GM19397 (cell line): ENCODE results near the gene IL11.
"Not testable (repeated sequence)": the region's sequence is repeated elsewhere in the genome, so short reads cannot be mapped to it uniquely, and the experiment has no call there.

Source experiments
- ATAC-seq: cut with Tn5 transposase; IDR thresholded peaks from one replicate; pipeline ENCODE4 v1.9.1; 2021; ENCODE audit warnings: mild to moderate bottlenecking, moderate library complexity; ENCODE audit not compliant: unreplicated experiment

IL11 gene

GRCh38 chr19:55370305-55370988 lies at the start of gene IL11:
IL11 (minus strand) TSS chr19:55370463; CDS start chr19:55370310, 153 bp downstream.
- no peak for ATAC-seq

- ATAC-seq = no peak
These were observed 49.5 kb upstream of the IL11 start for GRCh38 chr19:55419624-55420236.

DNA sequence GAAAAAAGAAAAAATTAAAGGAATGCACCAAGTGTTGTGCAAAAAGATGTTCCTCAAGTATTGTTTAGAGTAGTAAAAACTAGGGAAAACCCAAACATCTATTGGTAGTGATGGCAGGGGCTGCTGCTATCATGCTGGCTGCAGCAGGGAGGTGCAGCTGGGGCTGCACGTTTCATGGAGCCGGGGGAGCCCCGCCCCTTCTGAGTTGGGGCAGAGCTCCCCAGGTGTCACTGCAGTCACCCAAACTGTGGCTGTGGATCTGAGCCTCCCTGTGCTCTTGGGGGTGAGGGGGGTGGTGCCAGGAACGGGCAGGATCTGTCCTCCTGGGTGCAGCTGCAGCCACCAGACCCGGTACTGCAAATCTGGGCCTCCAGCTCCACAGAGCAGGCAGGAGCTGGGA lies 48.8 kb upstream of the IL11 start:
- no peak for ATAC-seq

- ATAC-seq = no peak
These were observed 47.9 kb upstream of the IL11 start for GRCh38 chr19:55418185-55418584.

GRCh38 chr19:55410168-55410567 lies 39.9 kb upstream of the IL11 start:
- ATAC-seq = no peak

- ATAC-seq = not testable (repeated sequence)
These were observed 38.9 kb upstream of the IL11 start for GRCh38 chr19:55409179-55409578.

- ATAC-seq = no peak
These were observed 38.2 kb upstream of the IL11 start for GRCh38 chr19:55408533-55408872.

GRCh38 chr19:55407800-55408532 lies 37.7 kb upstream of the IL11 start:
- ATAC-seq = peak; percentile 83

DNA sequence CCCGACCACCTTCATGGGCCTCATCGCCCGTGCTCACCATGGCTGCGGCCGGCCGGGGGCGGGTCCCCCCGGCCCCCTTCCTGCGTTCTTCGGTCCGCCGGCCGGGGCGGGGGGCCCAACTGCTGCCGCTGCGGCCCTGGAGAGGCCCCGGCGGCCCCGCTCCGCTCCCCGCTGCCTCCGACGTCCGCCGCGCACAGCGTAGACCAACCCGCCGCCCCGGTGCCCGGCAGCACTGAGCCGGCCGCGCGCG lies 37.2 kb upstream of the IL11 start, which contains the start of gene UBE2S:
UBE2S (minus strand) TSS at position 239 of the 250 bp plus-strand sequence; CDS start at position 40, 199 bp downstream.
- peak; percentile 27 for ATAC-seq

DNA sequence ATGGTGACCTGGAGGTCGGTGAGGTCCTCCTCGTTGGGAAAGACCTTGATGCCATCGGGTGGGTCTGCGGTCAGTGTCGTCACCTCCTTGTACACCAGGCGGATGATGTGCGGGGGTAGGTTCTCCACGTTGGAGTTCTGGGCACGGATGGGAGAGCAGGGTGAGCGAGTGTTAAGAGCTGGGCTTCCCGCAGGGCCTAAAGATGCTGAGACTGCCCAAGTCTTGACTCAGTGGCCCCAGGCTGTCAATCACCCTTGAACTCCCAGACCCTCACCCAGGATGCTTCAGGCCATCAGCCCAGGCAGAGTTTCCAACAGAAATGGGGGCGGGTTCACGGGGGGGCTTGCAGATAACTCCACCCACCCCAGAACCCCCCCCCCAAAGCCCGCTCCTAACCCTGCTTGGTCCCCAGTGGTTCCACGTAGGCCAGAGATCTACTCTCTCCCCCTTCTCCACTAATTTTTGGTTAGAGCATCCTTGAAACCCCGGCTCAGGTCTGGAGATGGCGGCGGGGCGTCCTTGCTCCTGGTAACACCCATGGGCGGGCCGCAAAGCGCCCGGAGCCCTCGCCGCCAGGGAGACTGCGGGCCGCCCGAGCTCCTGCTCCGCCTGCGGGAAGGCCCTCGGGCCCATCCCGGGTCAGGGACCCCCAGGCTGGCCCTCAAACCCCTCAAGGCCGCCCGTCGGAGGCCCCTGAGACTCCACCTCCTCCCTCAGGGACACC lies 36.7 kb upstream of the IL11 start:
- ATAC-seq = no peak

DNA sequence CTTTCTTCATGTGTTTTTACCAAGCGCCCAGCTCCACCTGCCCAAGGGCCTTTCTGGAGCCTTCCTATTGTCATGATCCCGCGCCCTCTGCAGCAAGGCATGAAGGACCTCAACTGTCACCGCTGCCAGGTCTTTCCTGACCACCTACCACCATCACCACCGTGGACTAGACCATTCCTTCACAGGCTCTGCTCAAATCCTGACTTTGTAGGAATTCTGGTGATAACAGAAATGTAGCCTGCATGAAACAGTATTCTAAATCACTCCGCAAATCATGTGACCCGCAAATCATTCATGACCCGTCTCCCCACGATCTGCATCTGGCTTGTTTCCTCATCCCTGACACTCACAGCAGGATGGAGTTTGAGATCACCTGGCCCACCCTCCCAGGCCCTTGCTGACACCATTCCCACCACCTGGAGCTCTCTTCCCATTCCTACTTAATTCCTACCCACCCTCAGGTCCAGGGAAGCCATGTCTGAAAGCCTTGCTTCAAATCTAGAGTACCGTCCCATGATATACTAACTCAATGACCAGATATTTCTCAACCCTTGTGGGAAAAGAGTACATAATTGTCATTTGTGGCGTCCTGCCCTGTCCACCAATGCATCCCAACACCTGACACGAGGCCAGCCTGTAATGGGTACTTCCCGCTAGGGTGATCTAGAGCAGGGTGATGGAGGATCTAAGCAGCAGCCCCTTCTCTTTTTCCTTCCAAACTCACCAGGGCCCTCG lies 36.0 kb upstream of the IL11 start:
- ATAC-seq = no peak

- ATAC-seq = no peak
These were observed 35.4 kb upstream of the IL11 start for GRCh38 chr19:55405638-55406037.

DNA sequence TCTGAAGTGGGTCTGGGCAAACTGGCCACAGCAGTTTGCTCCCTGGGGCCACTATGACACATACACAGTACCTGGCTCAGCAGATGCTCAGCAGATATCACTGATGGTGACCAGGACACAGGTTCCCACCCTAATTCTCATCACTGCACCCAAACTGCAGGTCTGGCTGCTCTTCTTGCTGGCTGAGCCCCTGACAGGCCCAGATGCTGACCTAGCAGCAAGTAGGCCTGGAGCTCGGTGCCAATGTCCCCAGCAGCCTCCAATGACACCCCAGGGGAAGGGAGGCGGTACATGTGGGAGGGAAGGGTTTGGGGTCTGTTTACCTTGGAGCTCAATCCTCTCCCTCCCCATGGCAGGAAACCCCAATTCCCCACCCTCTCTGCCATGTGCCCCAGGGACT lies 32.2 kb upstream of the IL11 start:
- ATAC-seq = no peak

DNA sequence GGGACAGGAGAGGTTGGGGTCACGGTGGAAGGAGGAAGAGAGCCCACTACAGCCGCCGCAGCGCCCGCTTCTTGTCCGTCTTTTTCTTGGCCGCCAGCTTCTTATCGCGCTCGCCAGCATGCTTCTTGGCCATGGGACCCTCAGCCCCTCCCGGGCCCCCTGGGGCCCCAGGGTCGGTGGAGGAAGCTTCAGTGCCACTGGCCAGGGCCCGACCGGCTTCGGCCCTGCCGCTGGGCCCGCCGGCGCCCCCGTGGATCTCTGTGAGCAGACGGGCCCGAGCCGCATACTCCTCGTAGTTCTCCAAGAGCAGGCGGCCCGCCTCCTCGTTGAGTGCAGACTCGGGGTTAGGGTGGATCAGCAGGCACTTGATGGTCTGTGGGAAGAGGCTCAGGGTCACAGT lies 31.1 kb upstream of the IL11 start:
- not testable (repeated sequence) for ATAC-seq

DNA sequence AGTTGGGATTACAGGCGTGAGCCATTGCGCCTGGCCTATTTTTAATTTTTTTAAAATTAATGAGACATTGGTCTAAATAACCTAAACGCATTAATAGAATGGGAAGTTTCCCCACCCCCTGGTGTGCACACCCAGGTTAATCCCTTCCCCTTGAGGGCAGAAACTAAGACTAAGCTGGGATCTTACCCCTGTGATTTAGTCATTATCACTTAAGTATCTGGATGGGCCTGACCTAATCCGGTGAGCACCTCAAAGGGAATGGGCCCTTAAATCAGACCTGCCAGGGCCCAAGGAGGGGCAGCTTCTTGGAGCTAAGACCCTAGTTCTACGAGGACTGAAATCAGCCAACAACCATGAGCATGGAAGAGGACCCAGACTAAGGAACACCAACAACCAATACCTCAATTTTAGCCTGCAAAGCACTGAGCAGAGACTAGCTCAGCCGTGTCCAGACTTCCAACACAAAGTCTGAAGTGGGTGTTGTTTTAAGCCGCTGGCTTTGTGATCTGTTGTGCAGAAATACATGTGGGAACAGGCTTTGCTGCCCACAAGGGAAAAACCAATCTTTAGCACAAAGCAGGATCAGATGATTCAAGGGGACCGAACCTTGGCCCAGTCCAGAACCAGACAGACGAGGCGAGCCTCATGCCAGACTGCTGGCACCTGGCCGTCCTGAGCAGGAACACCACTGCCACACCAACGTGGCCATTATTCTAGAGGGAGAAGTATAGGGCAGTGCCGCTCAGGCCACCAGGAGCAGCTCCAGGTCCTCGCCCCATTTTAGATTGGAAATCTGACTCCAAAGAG lies 30.2 kb upstream of the IL11 start:
- ATAC-seq = no peak

DNA sequence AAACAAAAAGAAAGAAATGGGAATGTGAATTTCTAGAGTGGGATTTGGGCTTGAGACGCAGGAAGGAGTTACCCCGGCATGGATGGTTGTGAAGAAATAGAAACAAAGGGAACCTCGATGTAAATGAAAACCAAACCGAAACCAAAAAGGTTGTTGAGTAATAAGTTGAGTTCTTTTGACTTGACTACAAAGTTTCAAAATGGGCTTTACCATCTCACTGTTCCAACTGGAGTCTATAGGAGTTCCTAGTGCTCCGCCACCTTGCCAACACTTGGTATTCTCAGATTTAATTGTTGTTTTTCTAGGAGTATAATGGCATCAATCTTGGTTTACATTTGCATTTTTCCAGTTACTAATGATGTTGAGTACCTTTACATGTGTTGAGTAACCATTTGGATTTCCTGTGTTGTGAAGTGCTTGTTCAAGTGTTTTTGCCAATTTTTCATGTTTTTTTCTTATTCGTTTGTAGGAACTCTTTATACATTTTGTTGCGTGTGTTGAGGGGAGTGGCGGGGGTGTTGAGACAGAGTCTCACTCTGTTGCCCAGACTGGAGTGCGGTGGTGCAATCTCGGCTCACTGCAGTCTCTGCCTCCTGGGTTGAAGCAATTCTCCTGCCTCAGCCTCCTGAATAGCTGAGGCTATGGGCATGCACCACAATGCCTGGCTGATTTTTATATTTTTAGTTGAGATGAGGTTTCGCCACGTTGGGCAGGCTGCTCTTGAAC lies 28.1 kb upstream of the IL11 start:
- ATAC-seq = no peak

DNA sequence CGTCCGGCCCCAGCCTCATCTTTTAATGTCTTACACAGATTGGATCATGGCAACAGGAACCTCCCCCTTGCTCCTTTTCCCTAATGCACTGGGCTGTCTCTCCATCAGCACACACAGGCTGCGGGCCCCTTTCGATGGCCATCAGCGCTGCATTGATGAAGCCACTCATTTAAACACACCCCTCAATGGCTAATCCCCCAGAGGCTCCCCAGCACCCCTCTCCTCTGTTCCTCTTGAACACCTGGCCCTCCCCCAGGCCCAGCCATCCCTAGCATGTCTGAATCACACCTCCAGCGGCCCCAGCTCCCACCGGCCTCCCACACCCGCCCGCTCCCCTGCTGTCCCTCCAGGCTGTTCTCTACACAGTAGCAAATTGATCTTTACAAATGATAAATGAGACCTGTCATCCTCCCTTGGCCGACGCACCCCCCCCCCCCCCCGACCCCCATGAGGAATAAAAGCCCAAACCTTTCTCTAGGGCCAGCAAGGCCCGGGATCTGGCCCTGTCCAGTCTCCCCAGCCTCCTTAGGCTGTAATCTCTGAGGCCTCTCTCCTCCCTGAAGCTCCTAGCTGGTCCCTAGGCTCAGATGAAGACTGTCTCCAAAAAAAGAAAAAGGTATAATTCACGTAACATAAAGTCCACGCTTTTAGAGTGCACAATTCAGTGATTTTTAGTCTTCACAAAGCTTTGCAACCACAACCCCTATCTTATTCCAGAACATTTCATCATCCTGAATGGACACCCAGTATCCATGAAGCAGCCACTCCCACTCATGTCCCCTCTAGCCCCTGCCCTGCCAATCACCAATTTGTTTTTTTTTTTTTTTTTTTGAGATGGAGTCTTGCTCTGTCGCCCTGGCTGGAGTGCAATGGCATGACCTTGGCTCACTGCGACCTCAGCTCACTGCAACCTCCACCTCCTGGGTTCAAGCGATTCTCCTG lies 22.8 kb upstream of the IL11 start:
- no peak for ATAC-seq
